MM.1S (cell line): ENCODE data around the gene PGLYRP1.

Experiments used
- DNase-seq: peaks from one replicate; pipeline ENCODE4 v3.0.0-alpha.2; 2015
- H2AFZ ChIP-seq: fragments of 300-600 bp; sonication (generic); 2 replicates; pipeline ENCODE4 v1.6.0; 2016; ENCODE audit warnings: antibody characterized with exemption, low read length
- H3F3A ChIP-seq: fragments of 300-600 bp; sonication (generic); 2 replicates; pipeline ENCODE4 v1.6.1; 2016; ENCODE audit warnings: mild to moderate bottlenecking, antibody characterized with exemption, low read length, moderate library complexity, mixed read lengths; ENCODE audit not compliant: insufficient read depth
- H3K27ac ChIP-seq: fragments of 300-600 bp; sonication (generic); 2 replicates; pipeline ENCODE4 v1.5.1; 2016; ENCODE audit warnings: mild to moderate bottlenecking, low read length
- H3K27me3 ChIP-seq: fragments of 300-600 bp; sonication (generic); replicated peaks from 2 replicates; pipeline ENCODE4 v1.6.0; 2016; ENCODE audit warnings: low read length; ENCODE audit not compliant: insufficient read depth
- H3K36me3 ChIP-seq: fragments of 300-600 bp; sonication (generic); replicated peaks from 2 replicates; pipeline ENCODE4 v1.6.1; 2016; ENCODE audit warnings: mild to moderate bottlenecking, low read length, mixed read lengths; ENCODE audit not compliant: insufficient read depth
- H3K4me1 ChIP-seq: fragments of 300-600 bp; sonication (generic); 2 replicates; pipeline ENCODE4 v1.6.1; 2016; ENCODE audit warnings: low read length, mixed read lengths
- H3K4me2 ChIP-seq: fragments of 300-600 bp; sonication (generic); 2 replicates; pipeline ENCODE4 v1.6.0; 2016; ENCODE audit warnings: low read depth, low read length
- H3K4me3 ChIP-seq: fragments of 300-600 bp; sonication (generic); 2 replicates; pipeline ENCODE4 v1.5.1; 2016; ENCODE audit warnings: low read length, mixed read lengths
- H3K79me2 ChIP-seq: fragments of 300-600 bp; sonication (generic); 2 replicates; pipeline ENCODE4 v1.6.1; 2016; ENCODE audit warnings: mixed run types, low read length, mixed read lengths
- H3K9ac ChIP-seq: fragments of 300-600 bp; sonication (generic); 2 replicates; pipeline ENCODE4 v1.6.1; 2016; ENCODE audit warnings: low read length, mixed read lengths
- H3K9me2 ChIP-seq: fragments of 300-600 bp; sonication (generic); replicated peaks from 2 replicates; pipeline ENCODE4 v1.6.1; 2016; ENCODE audit warnings: mild to moderate bottlenecking, low read length, mixed read lengths; ENCODE audit not compliant: insufficient read depth
- H3K9me3 ChIP-seq: fragments of 300-600 bp; sonication (generic); replicated peaks from 2 replicates; pipeline ENCODE4 v1.6.1; 2016; ENCODE audit warnings: mild to moderate bottlenecking, low read length, mixed read lengths; ENCODE audit not compliant: insufficient read depth
- H4K20me1 ChIP-seq: fragments of 300-600 bp; sonication (generic); 2 replicates; pipeline ENCODE4 v1.6.1; 2016; ENCODE audit warnings: mild to moderate bottlenecking, low read length, moderate library complexity, mixed read lengths; ENCODE audit not compliant: insufficient read depth
- EZH2 ChIP-seq: fragments of 300-600 bp; sonication (generic); optimal IDR thresholded peaks from 2 replicates; pipeline ENCODE3; 2017; ENCODE audit warnings: low read depth, mild to moderate bottlenecking, antibody characterized with exemption, low read length, mixed read lengths
- EZH2phosphoT487 ChIP-seq: fragments of 300-600 bp; sonication (generic); IDR thresholded peaks from 2 replicates; pipeline ENCODE4 v1.6.1; 2018; ENCODE audit warnings: antibody characterized with exemption, low read length
- TF ChIP-seq, protein P1 (sequence below): fragments of 300-600 bp; sonication (generic); IDR thresholded peaks from 2 replicates; pipeline ENCODE4 v1.5.1; 2016; ENCODE audit warnings: antibody characterized with exemption, low read length, mixed read lengths

The PGLYRP1 gene

DNA sequence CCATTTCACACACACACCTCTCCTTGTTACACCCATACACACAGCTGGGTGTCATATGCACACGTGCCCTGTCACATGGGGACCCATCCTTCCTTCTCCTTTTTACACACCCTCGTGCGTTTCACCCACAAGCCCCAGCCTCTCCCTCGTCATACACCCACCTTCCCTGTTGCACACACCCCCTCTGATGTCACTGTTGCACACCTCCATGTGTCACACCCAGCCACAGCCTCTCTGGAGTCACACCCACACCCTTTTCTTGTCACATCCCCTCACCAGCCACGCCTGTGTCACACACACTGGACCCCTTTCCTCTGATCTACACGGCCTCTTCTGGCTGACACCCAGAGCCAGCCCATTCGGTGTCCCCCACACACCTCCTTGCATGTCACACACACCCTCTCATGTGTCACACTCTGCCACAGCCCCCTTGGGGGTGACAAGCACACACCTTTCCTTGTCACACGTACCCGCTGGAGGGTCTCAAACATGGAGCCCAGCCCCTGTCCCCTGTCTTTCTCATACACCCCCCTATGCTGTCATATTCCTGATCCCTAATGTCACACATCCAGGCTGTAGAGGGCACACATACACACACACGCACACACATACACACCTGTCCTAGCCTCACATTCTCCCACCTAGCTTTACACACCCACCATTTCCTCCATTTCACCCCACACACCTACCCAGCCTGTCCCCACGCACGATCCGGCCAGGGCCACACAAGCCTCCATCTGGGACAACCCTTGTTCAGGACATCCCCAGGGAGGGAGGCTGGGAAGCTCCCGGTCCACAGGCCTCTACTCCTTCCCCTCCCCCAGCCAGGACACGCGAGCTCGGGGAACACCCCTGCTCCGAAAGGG, 50.5 kb downstream of the PGLYRP1 start:
- no peak for DNase-seq
- Histone ChIP-seq H3K9ac (no peak overlapping the region), H3K9me3 (no peaks in the 10 kb centered on the region), H3K4me1 (no peaks in the 10 kb centered on the region), H3K27ac (no peak overlapping the region), H4K20me1 (no peaks in the 10 kb centered on the region), H3F3A (no peaks in the 10 kb centered on the region), H3K4me3 (no peak overlapping the region), H3K4me2 (no peak overlapping the region), H3K79me2 (no peaks in the 10 kb centered on the region), H3K27me3 (peaks cover 87% of the 10 kb centered on the region), H2AFZ (no peak overlapping the region), H3K36me3 (no peaks in the 10 kb centered on the region), H3K9me2 (no peaks in the 10 kb centered on the region)
- TF ChIP-seq, protein P1, sequence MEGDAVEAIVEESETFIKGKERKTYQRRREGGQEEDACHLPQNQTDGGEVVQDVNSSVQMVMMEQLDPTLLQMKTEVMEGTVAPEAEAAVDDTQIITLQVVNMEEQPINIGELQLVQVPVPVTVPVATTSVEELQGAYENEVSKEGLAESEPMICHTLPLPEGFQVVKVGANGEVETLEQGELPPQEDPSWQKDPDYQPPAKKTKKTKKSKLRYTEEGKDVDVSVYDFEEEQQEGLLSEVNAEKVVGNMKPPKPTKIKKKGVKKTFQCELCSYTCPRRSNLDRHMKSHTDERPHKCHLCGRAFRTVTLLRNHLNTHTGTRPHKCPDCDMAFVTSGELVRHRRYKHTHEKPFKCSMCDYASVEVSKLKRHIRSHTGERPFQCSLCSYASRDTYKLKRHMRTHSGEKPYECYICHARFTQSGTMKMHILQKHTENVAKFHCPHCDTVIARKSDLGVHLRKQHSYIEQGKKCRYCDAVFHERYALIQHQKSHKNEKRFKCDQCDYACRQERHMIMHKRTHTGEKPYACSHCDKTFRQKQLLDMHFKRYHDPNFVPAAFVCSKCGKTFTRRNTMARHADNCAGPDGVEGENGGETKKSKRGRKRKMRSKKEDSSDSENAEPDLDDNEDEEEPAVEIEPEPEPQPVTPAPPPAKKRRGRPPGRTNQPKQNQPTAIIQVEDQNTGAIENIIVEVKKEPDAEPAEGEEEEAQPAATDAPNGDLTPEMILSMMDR: no peak
- TF ChIP-seq EZH2phosphoT487 (no peak), EZH2 (no peak)

DNA sequence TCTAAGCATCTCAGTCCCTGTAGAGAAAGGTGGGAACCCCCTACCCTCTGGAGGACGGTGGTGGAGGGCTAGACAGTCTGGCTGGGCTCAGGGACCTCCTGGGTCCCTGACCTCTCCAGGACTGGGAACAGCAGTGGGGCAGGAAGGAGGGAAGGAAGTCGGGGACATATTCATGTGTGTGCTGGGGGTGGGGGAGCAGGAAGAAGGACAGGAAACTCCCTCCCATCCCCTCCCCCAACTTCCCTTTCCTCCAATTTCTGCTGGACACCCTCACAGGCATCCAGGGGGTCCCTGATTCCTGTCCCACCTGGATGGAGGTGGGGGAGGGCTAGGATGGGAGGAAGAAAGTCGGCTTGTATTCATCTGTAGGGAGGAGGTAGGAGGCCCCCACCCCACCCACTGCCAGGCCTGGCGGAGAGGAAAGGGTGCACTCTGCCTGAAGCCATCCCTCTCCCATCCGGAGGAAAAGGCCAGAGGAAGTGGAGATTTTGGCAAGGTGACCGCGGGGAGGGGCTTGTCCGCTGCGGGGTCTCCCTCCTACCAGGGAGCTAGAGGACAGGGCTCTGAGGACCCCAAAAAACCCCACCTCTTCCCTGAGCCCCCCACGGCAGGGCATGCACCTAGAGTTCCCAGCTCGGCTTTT, 51.5 kb downstream of the PGLYRP1 start:
- no peaks in the 10 kb centered on the region for H3K9me2 ChIP-seq
- TF ChIP-seq, protein P1: no peak
- TF ChIP-seq EZH2 (no peak), EZH2phosphoT487 (no peak)

DNA sequence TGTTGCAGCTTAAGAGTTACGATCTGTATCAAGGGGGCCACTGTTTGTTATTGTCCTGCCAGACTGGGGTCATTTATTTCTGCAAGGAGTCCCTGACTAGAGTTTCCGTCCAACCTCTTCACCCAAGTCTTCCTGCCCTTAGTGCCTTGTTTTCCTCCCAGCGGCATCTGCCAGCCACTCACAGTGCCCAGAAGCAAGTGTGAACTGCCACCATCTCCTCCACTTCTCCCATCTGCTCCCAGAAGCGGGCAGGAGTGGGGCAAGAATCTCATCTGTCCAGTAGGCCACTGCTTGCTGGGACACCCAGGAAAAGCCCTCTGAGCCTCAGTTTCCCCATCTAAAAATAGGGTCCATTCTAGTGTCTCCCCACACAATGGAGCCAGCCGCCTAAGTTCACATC, 53.2 kb downstream of the PGLYRP1 start:
- peaks cover 89% of the 10 kb centered on the region for H3K27me3 ChIP-seq
- H3K9me2 ChIP-seq: no peaks in the 10 kb centered on the region
- no peak overlapping the region for H2AFZ ChIP-seq

More for the DNA sequence above, 51.5 kb downstream of the PGLYRP1 start:
- Histone ChIP-seq H3K4me3 (no peak overlapping the region), H3K36me3 (no peaks in the 10 kb centered on the region), H3K9me3 (no peaks in the 10 kb centered on the region), H3K79me2 (no peaks in the 10 kb centered on the region), H3K27ac (no peak overlapping the region), H3K9ac (no peak overlapping the region), H3K4me1 (no peaks in the 10 kb centered on the region), H3F3A (no peaks in the 10 kb centered on the region), H3K27me3 (peaks cover 87% of the 10 kb centered on the region), H2AFZ (no peak overlapping the region), H3K4me2 (no peak overlapping the region), H4K20me1 (no peaks in the 10 kb centered on the region)
- DNase-seq: no peak

More for the DNA sequence above, 53.2 kb downstream of the PGLYRP1 start:
- Histone ChIP-seq H3K36me3 (no peaks in the 10 kb centered on the region), H3K4me2 (no peak overlapping the region), H3F3A (no peaks in the 10 kb centered on the region), H3K9me3 (no peaks in the 10 kb centered on the region), H3K79me2 (no peaks in the 10 kb centered on the region), H3K4me1 (no peaks in the 10 kb centered on the region), H3K4me3 (no peak overlapping the region), H4K20me1 (no peaks in the 10 kb centered on the region), H3K27ac (no peak overlapping the region), H3K9ac (no peak overlapping the region)
- TF ChIP-seq EZH2 (no peak), EZH2phosphoT487 (no peak)
- TF ChIP-seq, protein P1: no peak
- no peak for DNase-seq
